Astrocyte of the cerebellum (primary cell): ENCODE measurements around the gene PSEN1.

Experiments
- DNase-seq: peaks from one replicate; pipeline ENCODE4 v3.0.0-alpha.2; 2011; ENCODE audit warnings: low read depth
- H3K4me3 ChIP-seq: 2 replicates; pipeline ENCODE4 v1.5.1; 2011; ENCODE audit warnings: mild to moderate bottlenecking, low read depth, low read length, moderate library complexity
- in situ Hi-C: cut with HindIII; loops from 2 replicates; pipeline ENCODE4 v1.10.0; 2017; ENCODE audit warnings: low sequenced_read_pairs
- TF ChIP-seq, protein P1 (sequence below): IDR thresholded peaks from 2 replicates; pipeline ENCODE4 v1.5.1; 2012; ENCODE audit warnings: low read length, low read depth, moderate library complexity, mild to moderate bottlenecking; ENCODE audit errors: missing control alignments

Gene PSEN1

DNA sequence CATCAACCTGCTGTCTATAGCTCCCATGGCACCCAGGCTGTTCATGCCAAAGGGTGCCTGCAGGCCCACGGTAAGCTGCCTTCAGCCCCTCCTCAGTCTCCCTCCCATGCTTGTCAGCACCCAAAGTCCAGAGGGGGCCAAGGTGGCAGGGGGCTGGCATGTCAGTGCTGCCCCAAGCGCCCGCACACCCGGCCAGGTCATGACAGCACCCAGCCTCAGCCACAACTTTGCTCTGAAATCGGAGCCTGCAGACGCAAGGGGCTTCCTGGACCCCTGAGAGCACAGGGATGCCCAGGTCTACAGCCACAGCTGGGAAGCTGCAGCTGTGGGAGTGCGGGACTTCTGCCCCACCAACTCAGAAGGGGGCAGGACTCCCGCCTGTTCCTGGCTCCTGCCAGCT lies 72.5 kb downstream of the PSEN1 start:
- no peak overlapping the region for H3K4me3 ChIP-seq
- no peak for DNase-seq
- in situ Hi-C loops = no loop called here
- TF ChIP-seq, protein P1, sequence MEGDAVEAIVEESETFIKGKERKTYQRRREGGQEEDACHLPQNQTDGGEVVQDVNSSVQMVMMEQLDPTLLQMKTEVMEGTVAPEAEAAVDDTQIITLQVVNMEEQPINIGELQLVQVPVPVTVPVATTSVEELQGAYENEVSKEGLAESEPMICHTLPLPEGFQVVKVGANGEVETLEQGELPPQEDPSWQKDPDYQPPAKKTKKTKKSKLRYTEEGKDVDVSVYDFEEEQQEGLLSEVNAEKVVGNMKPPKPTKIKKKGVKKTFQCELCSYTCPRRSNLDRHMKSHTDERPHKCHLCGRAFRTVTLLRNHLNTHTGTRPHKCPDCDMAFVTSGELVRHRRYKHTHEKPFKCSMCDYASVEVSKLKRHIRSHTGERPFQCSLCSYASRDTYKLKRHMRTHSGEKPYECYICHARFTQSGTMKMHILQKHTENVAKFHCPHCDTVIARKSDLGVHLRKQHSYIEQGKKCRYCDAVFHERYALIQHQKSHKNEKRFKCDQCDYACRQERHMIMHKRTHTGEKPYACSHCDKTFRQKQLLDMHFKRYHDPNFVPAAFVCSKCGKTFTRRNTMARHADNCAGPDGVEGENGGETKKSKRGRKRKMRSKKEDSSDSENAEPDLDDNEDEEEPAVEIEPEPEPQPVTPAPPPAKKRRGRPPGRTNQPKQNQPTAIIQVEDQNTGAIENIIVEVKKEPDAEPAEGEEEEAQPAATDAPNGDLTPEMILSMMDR = no peak

DNA sequence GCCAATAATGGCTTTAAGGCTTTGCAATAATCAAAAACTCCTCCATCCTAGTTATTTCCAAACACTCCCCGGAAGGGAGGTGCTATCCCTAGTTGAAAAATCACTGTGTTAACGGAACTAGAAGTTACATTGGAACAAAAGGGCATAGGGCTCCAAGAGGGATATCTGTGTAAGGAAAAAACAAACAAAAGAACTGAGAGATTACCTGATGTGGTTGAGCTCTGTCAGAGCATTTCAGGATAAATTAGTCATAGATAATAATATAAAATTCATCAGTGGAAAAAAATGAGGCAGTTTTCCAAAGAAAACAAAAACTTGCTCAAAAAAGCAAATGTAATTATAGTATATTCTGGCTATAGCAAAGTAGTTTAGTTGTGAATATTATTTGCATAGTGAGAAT lies 73.6 kb downstream of the PSEN1 start:
- in situ Hi-C loops = no loop called here
- peak; percentile 36 for DNase-seq

DNA sequence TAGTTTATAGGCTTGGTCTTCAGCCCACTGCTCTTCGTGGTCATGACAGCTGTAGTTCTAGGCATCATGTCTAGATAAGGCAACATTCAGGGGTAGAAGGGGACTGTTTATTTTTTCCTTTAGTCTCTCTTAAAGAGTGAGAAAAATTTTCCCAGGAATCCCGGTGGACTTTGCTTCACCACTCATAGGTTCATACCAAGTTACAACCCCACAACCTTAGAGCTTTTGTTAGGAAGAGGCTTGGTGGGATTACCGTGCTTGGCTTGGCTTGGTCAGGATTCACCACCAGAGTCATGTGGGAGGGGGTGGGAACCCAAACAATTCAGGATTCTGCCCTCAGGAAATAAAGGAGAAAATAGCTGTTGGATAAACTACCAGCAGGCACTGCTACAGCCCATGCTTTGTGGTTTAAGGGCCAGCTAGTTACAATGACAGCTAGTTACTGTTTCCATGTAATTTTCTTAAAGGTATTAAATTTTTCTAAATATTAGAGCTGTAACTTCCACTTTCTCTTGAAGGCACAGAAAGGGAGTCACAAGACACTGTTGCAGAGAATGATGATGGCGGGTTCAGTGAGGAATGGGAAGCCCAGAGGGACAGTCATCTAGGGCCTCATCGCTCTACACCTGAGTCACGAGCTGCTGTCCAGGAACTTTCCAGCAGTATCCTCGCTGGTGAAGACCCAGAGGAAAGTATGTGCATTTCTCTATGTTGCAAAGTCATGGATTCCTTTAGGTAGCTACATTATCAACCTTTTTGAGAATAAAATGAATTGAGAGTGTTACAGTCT lies 75.1 kb downstream of the PSEN1 start:
- TF ChIP-seq, protein P1 = no peak
- no peak overlapping the region for H3K4me3 ChIP-seq
- in situ Hi-C loops = no loop called here
- DNase-seq = no peak

More for the DNA sequence above, 73.6 kb downstream of the PSEN1 start:
- TF ChIP-seq, protein P1 = no peak
- no peak overlapping the region for H3K4me3 ChIP-seq

DNA sequence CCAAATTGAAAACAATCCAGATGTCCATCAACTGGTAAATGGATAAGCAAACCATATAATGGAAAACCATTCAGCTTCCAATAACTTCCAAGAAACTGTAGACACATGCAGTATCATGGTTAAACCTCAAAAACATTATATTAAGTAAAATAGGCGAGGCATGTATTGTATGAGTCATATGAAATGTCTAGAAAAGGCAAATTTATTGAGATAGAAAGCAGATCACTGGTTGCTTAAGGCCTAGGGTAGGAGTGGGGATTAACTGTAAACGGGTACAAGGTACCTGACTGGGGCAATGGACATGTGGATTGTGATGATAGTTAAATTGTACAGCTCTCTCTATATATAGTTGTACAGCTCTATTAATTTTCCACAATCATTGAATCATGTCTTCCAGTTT lies 79.7 kb downstream of the PSEN1 start:
- H3K4me3 ChIP-seq = no peak overlapping the region
- no peak for DNase-seq
- in situ Hi-C loops = no loop called here
- TF ChIP-seq, protein P1 = no peak

DNA sequence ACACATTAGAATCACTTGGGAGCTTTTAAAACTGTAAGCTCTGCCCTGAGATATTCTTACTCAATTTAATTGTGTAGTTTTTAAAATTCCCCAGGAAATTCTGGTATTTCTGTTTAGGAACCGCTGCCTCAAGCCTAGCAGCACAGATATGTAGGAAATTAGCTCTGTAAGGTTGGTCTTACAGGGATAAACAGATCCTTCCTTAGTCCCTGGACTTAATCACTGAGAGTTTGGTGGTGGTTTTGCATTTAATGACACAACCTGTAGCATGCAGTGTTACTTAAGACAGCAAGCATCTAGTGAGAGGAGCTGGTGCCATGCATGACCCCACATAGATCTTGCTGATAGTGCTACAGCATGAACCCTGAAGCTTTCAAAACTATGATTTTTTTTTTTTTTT lies 81.1 kb downstream of the PSEN1 start:
- in situ Hi-C loops = no loop called here
- H3K4me3 ChIP-seq = no peak overlapping the region
- no peak for DNase-seq
- TF ChIP-seq, protein P1 = no peak

DNA sequence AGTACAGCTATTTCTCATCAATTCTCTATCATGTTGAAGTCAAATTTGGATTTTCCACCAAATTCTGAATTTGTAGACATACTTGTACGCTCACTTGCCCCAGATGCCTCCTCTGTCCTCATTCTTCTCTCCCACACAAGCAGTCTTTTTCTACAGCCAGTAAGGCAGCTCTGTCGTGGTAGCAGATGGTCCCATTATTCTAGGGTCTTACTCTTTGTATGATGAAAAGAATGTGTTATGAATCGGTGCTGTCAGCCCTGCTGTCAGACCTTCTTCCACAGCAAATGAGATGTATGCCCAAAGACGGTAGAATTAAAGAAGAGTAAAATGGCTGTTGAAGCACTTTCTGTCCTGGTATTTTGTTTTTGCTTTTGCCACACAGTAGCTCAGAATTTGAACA lies 83.8 kb downstream of the PSEN1 start:
- DNase-seq = no peak
- in situ Hi-C loops = no loop called here
- no peak overlapping the region for H3K4me3 ChIP-seq
- TF ChIP-seq, protein P1 = no peak

DNA sequence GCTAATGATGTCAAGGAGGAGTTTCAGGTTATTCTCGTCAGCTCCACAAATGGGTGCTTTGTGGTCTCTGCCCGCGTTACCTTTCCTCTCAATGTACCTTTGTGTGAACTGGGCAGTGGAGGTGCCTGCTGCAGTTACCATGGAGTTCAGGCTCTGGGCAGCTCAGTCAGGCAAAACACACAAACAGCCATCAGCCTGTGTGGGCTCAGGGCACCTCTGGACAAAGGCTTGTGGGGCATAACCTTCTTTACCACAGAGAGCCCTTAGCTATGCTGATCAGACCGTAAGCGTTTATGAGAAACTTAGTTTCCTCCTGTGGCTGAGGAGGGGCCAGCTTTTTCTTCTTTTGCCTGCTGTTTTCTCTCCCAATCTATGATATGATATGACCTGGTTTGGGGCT lies 84.3 kb downstream of the PSEN1 start:
- TF ChIP-seq, protein P1 = no peak
- in situ Hi-C loops = no loop called here
- DNase-seq = no peak
- H3K4me3 ChIP-seq = no peak overlapping the region
